HCT116 (cell line): ENCODE results near the gene RASGEF1B. TPM values are rescaled to one million over a fixed set of nuclear protein-coding genes. Genes with fewer than 3 reads are reported as not detected.

Experiments
- ATAC-seq: fragments of 200-7000 bp; cut with Tn5 transposase; 2 replicates; pipeline ENCODE4 v1.9.1; 2020; ENCODE audit warnings: mild to moderate bottlenecking, moderate library complexity
- BruUV-seq: library from RNA; stranded (reverse); fragments of 400-500 nt; replicated peaks from 2 replicates; lab custom pipeline; 2021; lab: Mats Ljungman, UMichigan
- CTCF ChIA-PET: fragments of 300-600 bp; sonication (Branson Sonifier 250); formaldehyde crosslinking; loops from one replicate; lab custom pipeline; 2021; ENCODE audit warnings: antibody characterized with exemption; lab: Charles Lee
- POLR2A ChIA-PET: fragments of 300-600, 350-600 bp; sonication (Branson Sonifier 250); formaldehyde crosslinking; loops from one replicate; lab custom pipeline; 2021; ENCODE audit warnings: antibody characterized with exemption; lab: Charles Lee
- RAD21 ChIA-PET, 2 experiments: fragments of 300-600 bp; sonication (Branson Sonifier 250); formaldehyde crosslinking; loops; one replicate each; lab custom pipeline; 2023; ENCODE audit warnings: low total read pairs in 2 of 2; ENCODE audit not compliant: uncharacterized antibody in 2 of 2, unreplicated experiment in 2 of 2, low non-redundant PET in 1 of 2; lab: Charles Lee
- DNase-seq: peaks from one replicate; pipeline ENCODE4 v3.0.0-alpha.2; 2010; ENCODE audit warnings: low read depth, low spot score
- H2AFZ ChIP-seq: fragments of 200-600 bp; shearing (Covaris generic), sonication (generic); 2 replicates; pipeline ENCODE4 v1.6.1; 2017; ENCODE audit warnings: low read depth, mixed run types, mixed read lengths, antibody characterized with exemption, low read length; ENCODE audit not compliant: poor library complexity, severe bottlenecking
- H3K27ac ChIP-seq: 2 replicates; pipeline ENCODE4 v1.5.1; 2012; ENCODE audit warnings: low read depth, low read length
- H3K27me3 ChIP-seq: fragments of 200-600 bp; sonication (generic); 2 replicates; pipeline ENCODE4 v1.6.1; 2016; ENCODE audit warnings: mixed run types, low read length, mixed read lengths; ENCODE audit not compliant: insufficient read depth
- H3K36me3 ChIP-seq, 2 experiments: fragments of 200-500 bp in 1 of 2; fragments of 200-600 bp in 1 of 2; sonication (Bioruptor generic) in 1 of 2; sonication (generic) in 1 of 2; 2 replicates each; pipeline versions ENCODE4 v1.5.1 to v1.6.1; 2014 to 2016; ENCODE audit warnings: low read length in 2 of 2, inconsistent platforms in 1 of 2, mixed read lengths in 1 of 2, mixed run types in 1 of 2; ENCODE audit not compliant: insufficient read depth in 2 of 2, control insufficient read depth in 1 of 2
- H3K4me1 ChIP-seq, 2 experiments: fragments of 200-600 bp in 1 of 2; sonication (generic) in 1 of 2; 2 replicates each; pipeline versions ENCODE4 v1.5.1 to v1.6.1; 2012 to 2017; ENCODE audit warnings: low read length in 2 of 2, inconsistent platforms in 1 of 2, mild to moderate bottlenecking in 1 of 2, mixed read lengths in 1 of 2, mixed run types in 1 of 2, moderate library complexity in 1 of 2; ENCODE audit not compliant: insufficient read depth in 2 of 2, control insufficient read depth in 1 of 2
- H3K4me2 ChIP-seq: fragments of 200-600 bp; sonication (generic); 2 replicates; pipeline ENCODE4 v1.6.1; 2017; ENCODE audit warnings: mixed run types, low read length, mixed read lengths
- H3K4me3 ChIP-seq, 2 experiments: fragments of 200-600 bp in 1 of 2; sonication (generic) in 1 of 2; replicated peaks in 1 of 2; 2 replicates each; pipeline ENCODE4 v1.5.1; 2011 to 2016; ENCODE audit warnings: low read length in 2 of 2, control low read depth in 1 of 2, low read depth in 1 of 2, mild to moderate bottlenecking in 1 of 2, mixed read lengths in 1 of 2, mixed run types in 1 of 2
- H3K79me2 ChIP-seq: fragments of 200-600 bp; sonication (generic); 2 replicates; pipeline ENCODE4 v1.6.1; 2017; ENCODE audit warnings: mild to moderate bottlenecking, mixed run types, low read length, moderate library complexity, mixed read lengths; ENCODE audit not compliant: insufficient read depth
- H3K9ac ChIP-seq: fragments of 200-600 bp; sonication (generic); 2 replicates; pipeline ENCODE4 v1.6.1; 2016; ENCODE audit warnings: low read length, mixed read lengths
- H3K9me2 ChIP-seq: fragments of 200-600 bp; sonication (generic), shearing (Covaris generic); 2 replicates; pipeline ENCODE4 v1.6.1; 2017; ENCODE audit warnings: mixed run types, mild to moderate bottlenecking, moderate library complexity; ENCODE audit not compliant: insufficient read depth
- H3K9me3 ChIP-seq, 2 experiments: fragments of 200-500 bp in 1 of 2; fragments of 200-600 bp in 1 of 2; sonication (Bioruptor generic) in 1 of 2; sonication (generic) in 1 of 2; 2 replicates each; pipeline ENCODE4 v1.6.1; 2014 to 2017; ENCODE audit warnings: low read length in 2 of 2, mixed read lengths in 2 of 2, inconsistent platforms in 1 of 2, low read depth in 1 of 2, mild to moderate bottlenecking in 1 of 2, mixed run types in 1 of 2, moderate library complexity in 1 of 2; ENCODE audit not compliant: control insufficient read depth in 1 of 2, insufficient read depth in 1 of 2
- H4K20me1 ChIP-seq: fragments of 200-600 bp; sonication (generic), shearing (Covaris generic); 2 replicates; pipeline ENCODE4 v1.6.1; 2017; ENCODE audit warnings: mixed run types, mild to moderate bottlenecking, moderate library complexity; ENCODE audit not compliant: insufficient read depth
- CBX3 ChIP-seq: IDR thresholded peaks from 2 replicates; pipeline ENCODE4 v1.6.1; 2012; ENCODE audit warnings: low read depth
- ELF1 ChIP-seq: IDR thresholded peaks from 2 replicates; pipeline ENCODE4 v1.6.1; 2012; ENCODE audit warnings: low read depth, borderline replicate concordance
- EZH2 ChIP-seq: fragments of 200-600 bp; sonication (generic); IDR thresholded peaks from 2 replicates; pipeline ENCODE4 v1.6.1; 2017; ENCODE audit warnings: antibody characterized with exemption, mixed run types
- FOSL1 ChIP-seq: IDR thresholded peaks from 2 replicates; pipeline ENCODE4 v1.6.1; 2012; ENCODE audit warnings: low read depth
- MAX ChIP-seq: IDR thresholded peaks from 2 replicates; pipeline ENCODE4 v1.6.1; 2012
- POLR2A ChIP-seq: IDR thresholded peaks from 2 replicates; pipeline ENCODE4 v1.7.0; 2011; ENCODE audit warnings: borderline replicate concordance; ENCODE audit not compliant: insufficient read depth, insufficient read length; ENCODE audit errors: extremely low read depth
- RAD21 ChIP-seq: IDR thresholded peaks from 2 replicates; pipeline ENCODE4 v1.6.1; 2012; ENCODE audit warnings: low read depth, mild to moderate bottlenecking
- SIN3A ChIP-seq: IDR thresholded peaks from 2 replicates; pipeline ENCODE4 v1.6.1; 2012; ENCODE audit warnings: low read depth
- SP1 ChIP-seq: IDR thresholded peaks from 2 replicates; pipeline ENCODE4 v1.6.1; 2012; ENCODE audit warnings: low read depth
- SRF ChIP-seq: IDR thresholded peaks from 2 replicates; pipeline ENCODE4 v1.6.1; 2012; ENCODE audit warnings: low read depth
- TCF7L2 ChIP-seq: IDR thresholded peaks from 2 replicates; pipeline ENCODE4 v1.7.0; 2011; ENCODE audit warnings: borderline replicate concordance, inconsistent platforms; ENCODE audit not compliant: insufficient read depth, insufficient read length; ENCODE audit errors: extremely low read depth
- YY1 ChIP-seq: IDR thresholded peaks from 2 replicates; pipeline ENCODE4 v1.6.1; 2011; ENCODE audit warnings: low read length, low read depth, moderate library complexity, mild to moderate bottlenecking; ENCODE audit not compliant: insufficient replicate concordance; ENCODE audit errors: extremely low read depth
- ZBTB33 ChIP-seq: IDR thresholded peaks from 2 replicates; pipeline ENCODE4 v1.6.1; 2011; ENCODE audit warnings: mild to moderate bottlenecking, low read length, moderate library complexity; ENCODE audit not compliant: insufficient replicate concordance; ENCODE audit errors: extremely low read depth
- ZFX ChIP-seq: fragments of 450-650 bp; IDR thresholded peaks from 2 replicates; pipeline ENCODE4 v1.6.1; 2017
- ZNF274 ChIP-seq: fragments of 200-500 bp; sonication (Bioruptor generic); IDR thresholded peaks from 2 replicates; pipeline ENCODE4 v1.6.1; 2014; ENCODE audit warnings: mild to moderate bottlenecking, low read depth, low read length, inconsistent platforms
- intact Hi-C: fragments of 100-400 bp; cut with micrococcal nuclease; formaldehyde crosslinking; loops from 2 replicates; pipeline ENCODE4 v1.10.0; 2022
- total RNA-seq: library from RNA; stranded (reverse); gene quantifications from one replicate; pipeline ENCODE4 v1.2.1, GENCODE V29; 2021; ENCODE audit not compliant: unreplicated experiment

The RASGEF1B gene
- total RNA-seq, 1 experiment from 2014 or later: 0.25 TPM

GRCh38 chr4:81429031-81429430 is 42.7 kb downstream of the RASGEF1B start:
- DNase-seq (no peak), ATAC-seq (no peak)
- Histone ChIP-seq H3K9ac (no peak overlapping the region), H2AFZ (no peak overlapping the region), H3K79me2 (no peaks in the 10 kb centered on the region), H3K36me3 (no peaks in the 10 kb centered on the region), H3K4me1 (no peaks in the 10 kb centered on the region), H3K9me3 (no peaks in the 10 kb centered on the region), H3K27ac (no peak overlapping the region), H3K9me2 (no peaks in the 10 kb centered on the region), H3K4me3 (no peak overlapping the region), H3K27me3 (peaks cover 3% of the 10 kb centered on the region), H4K20me1 (no peaks in the 10 kb centered on the region), H3K4me2 (no peak overlapping the region)
- intact Hi-C loops: no loop called here
- ChIA-PET RAD21 (no interaction called here), CTCF (no interaction called here), POLR2A (no interaction called here)
- TF ChIP-seq RAD21 (no peak), SP1 (no peak), ZFX (no peak), MAX (no peak), SRF (no peak), ELF1 (no peak), TCF7L2 (no peak), ZNF274 (no peak), ZBTB33 (no peak), POLR2A (no peak), CBX3 (no peak), YY1 (no peak), EZH2 (no peak), FOSL1 (no peak), SIN3A (no peak)
- BruUV-seq: no TSS peak
